Right lobe of liver (tissue), 6 donors: ENCODE results near the gene ZNF878. TPM values are rescaled to one million over a fixed set of nuclear protein-coding genes. Genes with fewer than 3 reads are reported as not detected.

Experiments
- ATAC-seq, 4 donors: fragments of 200-7000 bp; cut with Tn5 transposase; one replicate each; pipeline ENCODE4 v1.9.1; 2020; ENCODE audit warnings: mild to moderate bottlenecking in 4 of 4, moderate library complexity in 4 of 4
- DNase-seq, 3 donors: peaks; one replicate each; pipeline ENCODE4 v3.0.0-alpha.2; 2020
- H3K27ac ChIP-seq, 3 donors: fragments of 200-600 bp; one replicate each; pipeline ENCODE4 v1.8.0; 2022
- H3K27me3 ChIP-seq, 2 donors: fragments of 200-600 bp; one replicate each; pipeline ENCODE4 v1.8.0; 2022
- H3K36me3 ChIP-seq, 4 donors: fragments of 200-600 bp; sonication (generic) in 1 of 4; one replicate each; pipeline versions ENCODE4 v1.5.1 to v1.8.0; 2017 to 2022; ENCODE audit warnings: control low read depth in 1 of 4
- H3K4me1 ChIP-seq, 4 donors: fragments of 200-600 bp; sonication (generic) in 1 of 4; one replicate each; pipeline versions ENCODE4 v1.5.1 to v1.8.0; 2017 to 2022; ENCODE audit warnings: control low read depth in 1 of 4
- H3K4me3 ChIP-seq, 3 donors: fragments of 200-600 bp; one replicate each; pipeline ENCODE4 v1.8.0; 2022
- H3K9me3 ChIP-seq, 4 donors: fragments of 200-600 bp; sonication (generic) in 1 of 4; one replicate each; pipeline versions ENCODE4 v1.5.1 to v1.8.0; 2017 to 2022; ENCODE audit warnings: control low read depth in 1 of 4
- POLR2A ChIP-seq: fragments of 450-650 bp; IDR thresholded peaks from one replicate; pipeline ENCODE4 v1.6.1; 2017; ENCODE audit warnings: antibody characterized with exemption, mild to moderate bottlenecking
- WGBS: methylation state at CpG from one replicate; pipeline ENCODE4 v1.1.6; 2018; ENCODE audit warnings: low coverage, low lambda C conversion rate; ENCODE audit not compliant: insufficient coverage; ENCODE audit errors: missing lambda C conversion rate; 5-methylcytosine and 5-hydroxymethylcytosine counted together
- intact Hi-C, 2 donors: fragments of 100-400 bp; cut with DNase I; formaldehyde crosslinking; loops; one replicate each; pipeline versions ENCODE4 v1.11.2 to v1.14.1; 2022
- long read RNA-seq: library from polyadenylated mRNA; unstranded; transcript quantifications from one replicate; pipeline ENCODE4 v2.0.0, GENCODE V29; 2019
- total RNA-seq, 6 experiments: library from RNA; depleted of rRNA in 2 of 6; stranded (reverse); fragments of >200 nt in 2 of 6; fragmentation: NEBNext Ultra II Directional in 3 of 6; extraction: Animal tissue kit (Norgen Biotek cat#: 25700) in 3 of 6; gene quantifications; one replicate each; pipeline versions ENCODE4 v1.1.0 to v1.2.4, GENCODE V29; 2016 to 2023
- TF ChIP-seq, protein P1 (sequence below), 4 donors: fragments of 200-600 bp in 3 of 4; fragments of 450-650 bp in 1 of 4; IDR thresholded peaks; one replicate each; pipeline versions ENCODE4 v1.5.1 to v1.8.0; 2016 to 2022; ENCODE audit warnings: antibody characterized with exemption in 4 of 4, mild to moderate bottlenecking in 2 of 4
- donor health status: DM: no; HTN: yes; CAD: no.
- donor health status: DM: no; HTN: no; CAD: no.
- donor health status: DM: no; HTN: no; CAD: no.
- donor health status: DM: no; HTN: yes; CAD: no.
- donor health status: DM: no; HTN: yes; CAD: no.

Gene ZNF878
- under 1 TPM in 4 of 6 experiments, not detected in 2; 0.29 to 0.32 (median 0.31) TPM for total RNA-seq
- long read RNA-seq: 0 reads

- intact Hi-C loops: loop anchor here in 1 of 2 donors (10.0 kb wide), 1 partner anchor 92 kb away; the partner anchor contains the start of gene ZNF20
- Histone ChIP-seq H3K27ac (peak within 1 kb of the TSS in 2 of 3 donors; percentile 48 to 63), H3K36me3 (no peaks in the 10 kb centered on the region), H3K4me3 (peak within 1 kb of the TSS; percentile 56 to 64 (median 61)), H3K27me3 (no peaks in the 10 kb centered on the region), H3K9me3 (no peaks in the 10 kb centered on the region), H3K4me1 (peaks cover 0 to 8% (median 3%) of the 10 kb centered on the region in 4 donors)
- DNase-seq (peak; percentile 83 to 94 (median 93)), ATAC-seq (peak; percentile 100)
- TF ChIP-seq, protein P1, sequence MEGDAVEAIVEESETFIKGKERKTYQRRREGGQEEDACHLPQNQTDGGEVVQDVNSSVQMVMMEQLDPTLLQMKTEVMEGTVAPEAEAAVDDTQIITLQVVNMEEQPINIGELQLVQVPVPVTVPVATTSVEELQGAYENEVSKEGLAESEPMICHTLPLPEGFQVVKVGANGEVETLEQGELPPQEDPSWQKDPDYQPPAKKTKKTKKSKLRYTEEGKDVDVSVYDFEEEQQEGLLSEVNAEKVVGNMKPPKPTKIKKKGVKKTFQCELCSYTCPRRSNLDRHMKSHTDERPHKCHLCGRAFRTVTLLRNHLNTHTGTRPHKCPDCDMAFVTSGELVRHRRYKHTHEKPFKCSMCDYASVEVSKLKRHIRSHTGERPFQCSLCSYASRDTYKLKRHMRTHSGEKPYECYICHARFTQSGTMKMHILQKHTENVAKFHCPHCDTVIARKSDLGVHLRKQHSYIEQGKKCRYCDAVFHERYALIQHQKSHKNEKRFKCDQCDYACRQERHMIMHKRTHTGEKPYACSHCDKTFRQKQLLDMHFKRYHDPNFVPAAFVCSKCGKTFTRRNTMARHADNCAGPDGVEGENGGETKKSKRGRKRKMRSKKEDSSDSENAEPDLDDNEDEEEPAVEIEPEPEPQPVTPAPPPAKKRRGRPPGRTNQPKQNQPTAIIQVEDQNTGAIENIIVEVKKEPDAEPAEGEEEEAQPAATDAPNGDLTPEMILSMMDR (IDR thresholded peaks at IDR 0.05): no peak
- TF ChIP-seq POLR2A: peak; percentile 95
- under 1% methylated on average over 24 of the region's 46 CpGs for WGBS
Observed at GRCh38 chr19:12052497-12053169, at the start of gene ZNF878. Gene ZNF878 (minus strand): TSS chr19:12052961. CDS start chr19:12052801, 160 bp downstream.

GRCh38 chr19:12098040-12098439, 45.3 kb upstream of the ZNF878 start:
- intact Hi-C loops: no loop called here
- no peaks in the 10 kb centered on the region for H3K4me1 ChIP-seq
- TF ChIP-seq POLR2A: no peak
- TF ChIP-seq, protein P1 (IDR thresholded peaks at IDR 0.05): no peak
- no peak overlapping the region for H3K27ac ChIP-seq
- no peak for ATAC-seq
- WGBS: 86% methylated on average over 8 of the region's 9 CpGs
- no peaks in the 10 kb centered on the region for H3K9me3 ChIP-seq
- no peaks in the 10 kb centered on the region for H3K27me3 ChIP-seq
- no peaks in the 10 kb centered on the region for H3K36me3 ChIP-seq
- no peak overlapping the region for H3K4me3 ChIP-seq
- no peak for DNase-seq

DNA sequence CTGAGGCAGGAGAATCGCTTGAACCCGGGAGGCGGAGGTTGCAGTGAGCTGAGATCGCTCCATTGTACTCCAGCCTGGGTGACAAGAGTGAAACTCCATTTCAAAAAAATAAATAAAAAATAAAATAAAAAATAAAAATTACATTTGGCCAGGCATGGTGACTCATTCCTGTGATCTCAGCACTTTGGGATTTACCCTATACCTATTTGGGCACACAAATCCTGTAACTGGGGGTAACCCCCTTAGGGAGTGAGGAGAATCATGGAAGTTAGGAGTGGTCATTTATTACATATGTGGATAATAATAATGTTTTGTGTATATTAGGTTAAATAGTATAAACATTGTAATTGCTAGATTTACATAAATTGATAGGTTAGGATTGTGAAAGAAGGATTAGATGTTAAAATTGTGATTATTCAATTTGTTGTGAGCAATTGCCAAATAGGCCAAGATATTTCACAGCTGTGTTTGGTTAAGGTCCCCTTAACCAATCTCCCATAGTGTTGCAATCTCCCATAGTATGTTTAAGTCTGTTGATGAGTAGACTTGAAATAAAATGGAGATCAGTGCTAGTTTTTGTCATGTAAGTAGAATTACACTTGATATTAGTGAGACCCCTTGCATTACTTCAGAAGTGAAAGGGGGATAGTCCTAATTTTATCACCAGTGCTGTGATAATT, 42.5 kb upstream of the ZNF878 start:
- Histone ChIP-seq H3K27me3 (no peaks in the 10 kb centered on the region), H3K9me3 (no peaks in the 10 kb centered on the region)
- TF ChIP-seq, protein P1 (IDR thresholded peaks at IDR 0.05): no peak
- no peak for TF ChIP-seq POLR2A

GRCh38 chr19:12093777-12094176, 41.0 kb upstream of the ZNF878 start:
- ATAC-seq (no peak), DNase-seq (no peak)
- Histone ChIP-seq H3K27ac (no peak overlapping the region), H3K4me3 (no peak overlapping the region), H3K4me1 (no peaks in the 10 kb centered on the region), H3K27me3 (no peaks in the 10 kb centered on the region), H3K36me3 (no peaks in the 10 kb centered on the region), H3K9me3 (no peaks in the 10 kb centered on the region)
- TF ChIP-seq, protein P1 (IDR thresholded peaks at IDR 0.05): no peak
- no peak for TF ChIP-seq POLR2A
- WGBS: 88% methylated on average over 3 of the region's 3 CpGs
- intact Hi-C loops: no loop called here

More for the DNA sequence above, 42.5 kb upstream of the ZNF878 start:
- no peak overlapping the region for H3K27ac ChIP-seq
- WGBS: 90% methylated on average over 2 of the region's 4 CpGs
- intact Hi-C loops: no loop called here
- H3K4me1 ChIP-seq: no peaks in the 10 kb centered on the region
- H3K4me3 ChIP-seq: no peak overlapping the region
- DNase-seq (no peak), ATAC-seq (no peak)
- H3K36me3 ChIP-seq: no peaks in the 10 kb centered on the region
